ENCODE data around the gene NT5C. TPM values are rescaled to one million over a fixed set of nuclear protein-coding genes. Genes with fewer than 3 reads are reported as not detected.

NT5C gene
- total RNA-seq, 1 donor from 2014 or later: 51.9 TPM

DNA sequence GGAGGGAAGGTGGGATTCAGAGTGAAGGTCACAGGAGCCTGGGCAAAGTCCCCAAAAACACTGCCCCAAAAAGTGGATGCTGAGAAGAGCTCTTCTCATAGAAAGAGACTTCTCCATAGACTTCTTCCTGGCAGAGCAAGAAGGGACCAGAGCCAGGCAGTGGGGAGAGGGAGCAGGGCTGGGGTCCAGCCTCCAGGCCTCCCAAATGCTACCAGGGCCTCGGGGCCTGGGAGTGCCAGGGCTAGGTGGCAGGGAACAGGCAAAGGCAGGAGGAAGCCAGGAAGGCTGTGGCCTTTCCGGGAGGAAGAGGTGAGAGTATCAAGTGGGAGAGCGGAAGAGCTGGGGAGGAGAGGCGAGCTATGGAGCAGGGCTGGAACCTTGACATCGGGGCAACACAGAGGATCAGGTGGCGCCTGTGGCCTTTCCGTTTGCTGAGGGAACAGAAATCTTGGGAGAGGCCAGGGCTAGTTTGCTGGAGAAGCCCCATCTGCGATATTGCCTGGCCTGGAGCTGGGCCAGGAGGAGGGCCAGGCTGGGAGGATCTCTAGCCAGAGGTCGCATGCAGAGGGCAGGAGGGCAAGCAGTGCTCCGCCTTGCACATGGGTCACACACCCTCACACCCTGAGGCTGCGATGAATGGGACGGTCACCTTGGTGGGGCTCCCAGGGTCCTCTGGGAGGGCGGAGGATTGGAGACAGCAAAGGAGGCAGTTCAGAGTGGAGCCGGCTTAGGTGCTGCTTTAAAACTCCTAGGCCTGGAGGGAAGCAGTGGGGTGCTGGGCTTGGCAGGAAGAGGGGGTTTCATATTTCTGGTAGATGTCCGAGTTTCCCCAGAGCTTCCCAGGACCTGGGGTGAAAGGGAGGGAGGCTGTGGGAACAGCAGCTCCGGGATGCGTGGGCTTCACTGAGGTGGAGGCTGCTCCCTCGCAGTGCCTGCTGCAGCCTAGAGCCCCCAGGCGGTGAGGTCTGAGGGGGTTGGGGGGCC is 40.4 kb downstream of the NT5C start:
- peak; percentile 34 for DNase-seq

DNA sequence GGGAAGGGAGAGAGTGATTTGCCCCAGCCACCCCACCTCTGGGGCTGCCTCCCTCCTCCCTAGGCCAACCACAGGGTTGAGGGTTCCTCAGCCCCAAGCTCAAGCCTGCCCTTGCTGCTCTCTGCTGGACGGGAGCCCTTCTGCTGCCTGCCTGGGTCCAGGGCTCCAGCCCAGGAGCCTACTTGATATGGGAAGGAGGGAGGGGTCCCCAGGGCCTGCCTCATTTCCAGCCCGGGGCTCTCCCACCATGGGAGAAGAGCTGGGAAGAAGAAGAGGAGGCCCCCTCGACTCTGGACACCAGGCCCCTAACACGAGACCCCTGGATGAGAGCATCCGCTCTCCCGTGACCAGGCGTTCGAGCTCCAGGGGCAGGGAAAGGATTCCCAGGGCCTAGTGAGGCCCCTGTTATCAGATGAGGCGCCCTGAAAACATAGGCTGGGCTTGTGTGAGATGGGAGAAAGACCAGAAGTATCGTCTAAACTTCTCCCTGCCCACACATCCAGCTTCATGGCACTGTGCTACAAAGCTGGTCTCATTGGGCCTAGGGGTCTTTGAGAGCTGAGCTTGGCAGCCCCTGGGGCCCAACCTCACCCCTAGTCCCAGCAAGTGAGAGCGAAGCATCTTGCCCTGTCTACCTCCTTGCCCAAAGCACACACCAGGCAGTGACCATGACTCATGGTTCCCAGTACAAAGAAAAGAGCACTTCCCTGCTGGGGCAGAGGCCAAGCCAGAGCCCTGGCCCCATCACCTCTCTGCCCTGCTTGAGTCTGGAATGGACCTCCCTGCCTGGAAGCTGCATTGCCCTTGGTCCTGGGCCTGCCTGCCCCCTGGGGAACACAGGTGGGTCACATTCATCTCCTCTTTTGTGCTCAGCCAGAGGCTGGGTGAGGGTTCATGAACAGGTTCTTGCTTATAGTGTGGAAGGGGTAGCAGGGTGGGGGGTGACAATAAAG is 42.8 kb downstream of the NT5C start:
- peak; percentile 71 for DNase-seq

DNA sequence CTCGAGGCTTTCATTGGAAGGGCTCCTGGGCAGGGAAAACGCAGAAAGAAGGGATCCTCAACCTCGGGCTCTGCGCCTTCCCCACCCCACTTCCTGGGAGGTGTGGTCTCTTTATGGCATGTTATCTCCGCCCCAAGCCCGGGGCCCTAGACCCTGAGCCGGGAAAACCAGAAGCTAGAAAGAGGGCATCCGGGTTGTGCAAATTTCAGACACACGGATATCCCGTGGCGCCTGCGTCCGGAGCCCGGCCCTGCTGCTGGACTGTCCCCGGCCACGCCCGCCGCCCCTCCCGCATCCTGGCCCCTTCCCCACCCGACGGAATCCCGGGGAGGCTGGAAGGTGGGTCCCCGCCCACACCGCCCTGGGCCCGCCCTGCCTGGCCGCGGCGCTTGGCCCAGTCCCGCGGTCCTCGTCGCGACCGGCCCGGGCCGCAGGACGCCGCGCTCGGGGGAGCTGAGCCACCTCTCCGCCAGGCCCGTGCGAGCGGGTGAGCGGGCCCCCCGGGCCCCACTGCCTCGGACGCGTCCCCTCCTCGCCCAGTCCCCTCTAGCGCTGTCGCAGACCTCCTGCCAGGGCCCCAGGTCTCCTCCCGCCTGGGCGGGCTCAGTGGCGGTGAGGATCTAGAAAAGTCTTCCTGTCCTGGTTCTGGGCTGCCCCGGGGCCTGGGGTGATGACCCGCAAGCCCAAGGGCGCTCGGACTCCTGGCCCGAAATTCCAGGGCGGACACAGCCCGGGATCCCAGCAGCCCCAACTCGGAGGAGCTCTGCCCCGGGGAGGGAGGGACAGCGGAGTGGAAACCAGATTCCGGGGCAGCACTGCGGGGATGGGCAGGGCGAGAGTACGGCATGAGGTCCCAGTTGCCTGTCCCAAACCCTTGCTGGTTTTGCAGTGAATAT is 43.7 kb downstream of the NT5C start, which contains the start of gene SLC16A5:
TSS of gene SLC16A5 (plus strand) at position 397 of the 896 bp plus-strand sequence. CDS start 5,683 bp downstream, outside the sequence.
- DNase-seq: peak; percentile 75

DNA sequence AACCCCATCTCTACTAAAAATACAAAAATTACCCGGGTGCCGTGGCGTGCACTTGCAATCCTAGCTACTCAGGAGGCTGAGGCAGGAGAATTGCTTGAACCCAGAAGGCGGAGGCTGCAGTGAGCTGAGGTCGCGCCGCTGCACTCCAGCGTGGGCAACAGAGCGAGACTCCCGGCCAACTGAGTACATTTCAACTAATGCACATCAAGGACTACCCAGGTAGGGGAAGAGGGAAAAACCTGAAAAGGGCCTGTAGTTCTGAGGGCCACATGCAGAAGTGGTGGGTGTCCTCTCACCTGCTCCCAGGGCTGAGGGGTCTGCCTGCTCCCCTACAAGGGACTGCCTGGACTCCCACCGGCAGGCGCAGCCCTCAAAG is 44.4 kb downstream of the NT5C start:
- DNase-seq: no peak

DNA sequence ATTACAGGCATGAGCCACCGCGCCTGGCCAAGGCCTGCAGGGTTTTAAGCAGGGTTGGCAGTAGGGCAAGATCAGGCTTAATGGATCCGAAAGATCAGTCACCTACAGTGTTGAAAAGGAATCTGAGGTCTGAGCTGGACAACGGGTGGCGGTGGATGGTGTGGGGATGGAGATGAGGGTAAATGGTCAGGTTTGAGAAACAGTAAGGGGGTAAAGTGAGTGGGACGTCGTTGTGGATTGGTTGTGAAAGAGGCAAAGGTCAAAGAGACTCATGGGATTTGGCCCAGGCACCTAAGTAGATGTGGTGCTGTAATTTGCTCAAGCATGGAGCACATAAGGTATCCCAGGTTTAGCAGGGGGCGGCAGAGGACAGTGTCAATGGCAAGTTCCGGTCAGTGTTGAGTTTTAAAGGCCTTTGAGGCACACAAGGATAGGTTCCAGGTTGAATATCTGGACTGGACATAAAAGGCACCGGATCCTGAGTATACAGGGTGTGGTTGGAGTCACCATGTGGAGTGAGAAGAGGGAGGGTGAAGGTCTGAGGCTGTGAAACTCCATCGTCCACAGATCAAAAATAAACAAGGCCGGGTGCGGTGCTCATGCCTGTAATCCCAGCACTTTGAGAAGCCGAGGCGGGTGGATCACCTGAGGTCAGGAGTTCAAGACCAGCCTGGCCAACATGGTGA is 44.9 kb downstream of the NT5C start:
- DNase-seq: no peak

DNA sequence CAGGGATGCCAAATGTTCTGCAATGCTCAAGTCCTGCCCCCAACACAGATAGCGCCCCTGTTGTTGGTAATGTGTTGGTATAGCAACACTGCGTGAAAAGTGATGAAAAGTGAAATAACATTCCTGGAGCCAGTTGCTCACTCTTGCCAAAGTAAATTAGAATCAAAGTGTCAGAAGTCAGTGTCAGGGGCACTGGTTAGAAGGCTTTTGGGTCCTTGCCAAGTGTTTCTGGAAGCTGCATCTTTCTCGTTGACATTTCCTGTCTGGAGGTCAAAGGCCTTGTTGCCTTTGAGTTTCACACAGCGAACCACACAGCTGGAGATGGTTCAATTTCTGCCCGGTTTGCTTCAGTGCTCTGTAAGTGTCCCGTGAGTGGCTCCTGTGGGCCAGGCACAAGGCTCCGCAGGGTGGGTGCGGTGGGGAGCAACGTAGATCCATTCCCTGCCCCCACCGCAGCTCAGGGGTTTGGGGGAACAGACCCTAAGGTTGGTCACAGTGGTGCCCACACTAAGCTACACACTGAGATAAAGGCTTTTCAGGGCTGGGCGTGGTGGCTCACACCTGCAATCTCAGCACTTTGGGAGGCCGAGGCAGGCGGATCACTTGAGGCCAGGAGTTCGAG is 47.4 kb downstream of the NT5C start:
- DNase-seq: peak; percentile 68

DNA sequence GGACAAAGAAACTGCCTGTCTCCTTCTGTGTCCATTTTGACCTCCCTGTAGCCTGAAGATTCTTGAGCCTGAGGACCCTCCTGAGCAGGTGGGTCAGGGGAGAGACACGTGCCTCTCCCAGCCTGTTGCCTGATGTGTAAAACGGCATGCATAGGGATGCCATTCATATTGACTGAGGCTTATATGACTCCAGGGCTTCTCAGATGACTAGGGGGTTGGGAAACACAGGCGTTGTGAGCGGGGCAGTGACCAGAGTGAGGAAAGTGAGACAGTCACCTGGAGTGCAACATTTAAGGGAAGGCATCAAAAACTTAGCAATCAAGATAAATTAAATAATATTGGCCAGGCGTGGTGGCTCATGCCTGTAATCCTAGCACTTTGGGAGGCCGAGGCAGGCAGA is 48.9 kb downstream of the NT5C start:
- no peak for DNase-seq

DNA sequence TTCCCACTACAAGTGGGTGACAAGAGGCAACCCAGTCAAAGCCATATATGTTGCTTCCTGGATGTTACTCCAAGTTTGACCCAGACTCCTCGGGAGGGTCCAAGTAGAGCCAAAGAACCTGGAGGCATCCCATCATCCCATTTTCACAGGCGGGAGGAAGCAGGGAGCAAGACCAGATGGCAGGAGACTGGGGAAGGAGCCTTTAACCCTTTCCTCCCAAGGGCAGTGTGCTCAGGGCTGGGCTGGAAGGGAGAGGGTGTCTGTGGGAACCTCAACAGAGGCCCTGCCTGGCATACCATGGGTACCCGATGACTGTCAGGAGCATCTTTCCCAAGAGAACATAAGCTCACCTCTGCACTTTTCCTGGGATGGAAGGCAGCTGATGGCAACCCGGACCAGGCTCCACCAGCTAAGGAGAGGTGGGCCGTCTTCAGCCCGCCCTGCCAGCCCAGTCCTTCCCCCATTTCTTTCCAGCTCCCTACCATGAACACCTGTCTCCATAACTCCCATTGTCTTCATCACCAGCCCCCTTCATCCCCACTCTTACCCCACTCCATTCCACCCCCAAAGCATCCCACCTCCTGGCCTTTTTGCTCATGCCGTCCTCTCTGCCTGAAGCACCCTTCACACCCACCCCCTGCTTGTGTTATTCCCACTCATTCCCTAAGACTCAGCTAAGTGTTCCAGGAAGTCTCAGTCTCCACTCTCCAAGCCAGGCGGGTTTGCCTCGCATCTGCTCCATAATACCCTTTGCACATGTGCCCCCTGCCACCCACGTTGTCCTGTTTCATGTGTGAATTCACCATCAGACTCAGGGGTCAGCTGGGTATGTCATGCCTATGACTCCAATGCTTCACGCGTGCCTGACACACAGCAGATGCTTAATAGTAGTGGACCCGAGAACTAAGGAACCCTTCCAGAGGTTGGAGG is 49.7 kb downstream of the NT5C start:
- no peak for DNase-seq

Other genes starting within 250 kb of the NT5C start
- gene FADS6, start 238.1 kb downstream of the NT5C start, total RNA-seq: 0.05 TPM in 1 of 2 replicates, not detected in the other
- not detected in 2 replicates for gene USH1G, start 208.5 kb downstream of the NT5C start, total RNA-seq
- gene OTOP2, start 207.5 kb downstream of the NT5C start, total RNA-seq: not detected in 2 replicates
- gene OTOP3, start 195.8 kb downstream of the NT5C start, total RNA-seq: not detected in 2 replicates
- 53.8 and 65.1 TPM in 2 replicates for gene HID1, start 159.0 kb downstream of the NT5C start, total RNA-seq
- 19.1 and 23.5 TPM in 2 replicates for gene CDR2L, start 144.1 kb downstream of the NT5C start, total RNA-seq
- 24.7 and 35.6 TPM in 2 replicates for gene MRPL58, start 119.1 kb downstream of the NT5C start, total RNA-seq
- gene ATP5PD, start 84.8 kb downstream of the NT5C start, total RNA-seq: 214 and 256 TPM in 2 replicates
- 17.4 and 22.8 TPM in 2 replicates for gene KCTD2, start 84.5 kb downstream of the NT5C start, total RNA-seq
- gene SLC16A5, start 43.8 kb downstream of the NT5C start, total RNA-seq: 11.4 and 17.1 TPM in 2 replicates
- 3.1 and 3.9 TPM in 2 replicates for gene ARMC7, start 21.8 kb downstream of the NT5C start, total RNA-seq
- gene JPT1, start 22.8 kb upstream of the NT5C start, total RNA-seq: 120 and 160 TPM in 2 replicates
- gene SUMO2, start 51.2 kb upstream of the NT5C start, total RNA-seq: 116 and 134 TPM in 2 replicates
- 37.6 and 41.5 TPM in 2 replicates for gene NUP85, start 73.9 kb upstream of the NT5C start, total RNA-seq
- 11.9 and 26.4 TPM in 2 replicates for gene GGA3, start 129.9 kb upstream of the NT5C start, total RNA-seq
- 63.2 and 73.5 TPM in 2 replicates for gene MRPS7, start 130.1 kb upstream of the NT5C start, total RNA-seq
- gene MIF4GD, start 139.5 kb upstream of the NT5C start, total RNA-seq: 10.6 and 12.8 TPM in 2 replicates
- 10.3 and 13.1 TPM in 2 replicates for gene SLC25A19, start 157.7 kb upstream of the NT5C start, total RNA-seq

All from dermis blood vessel endothelial cell (primary cell).